SK-N-SH (cell line): ENCODE results near the gene SLC17A7. TPM values are rescaled to one million over a fixed set of nuclear protein-coding genes. Genes with fewer than 3 reads are reported as not detected.

Experiments
- CTCF ChIA-PET: fragments of 300-600, 350-600 bp; formaldehyde crosslinking; extraction: SDS; loops from one replicate; lab custom pipeline; 2021; lab: Yijun Ruan, JAX
- POLR2A ChIA-PET: fragments of 350-600 bp; sonication (Branson Sonifier 250); formaldehyde crosslinking; extraction: SDS; loops from one replicate; lab custom pipeline; 2020; ENCODE audit warnings: antibody characterized with exemption, inconsistent platforms; lab: Yijun Ruan, JAX
- DNase-seq: peaks from one replicate; pipeline ENCODE4 v3.0.0; 2012
- H2AFZ ChIP-seq: fragments of 200-600 bp; sonication (generic); 2 replicates; pipeline ENCODE4 v1.8.1; 2016; ENCODE audit warnings: antibody characterized with exemption, mild to moderate bottlenecking, low read depth
- H3F3A ChIP-seq: fragments of 200-600 bp; sonication (generic); replicated peaks from 2 replicates; pipeline ENCODE3; 2016; ENCODE audit warnings: antibody characterized with exemption, mild to moderate bottlenecking; ENCODE audit not compliant: insufficient read depth
- H3K27ac ChIP-seq, 2 experiments: fragments of 200-500 bp in 1 of 2; fragments of 200-600 bp in 1 of 2; sonication (Bioruptor generic) in 1 of 2; sonication (generic), shearing (Covaris generic) in 1 of 2; 2 replicates each; pipeline versions ENCODE4 v1.5.1 to v1.6.1; 2014 to 2016; ENCODE audit warnings: low read depth in 2 of 2, inconsistent platforms in 1 of 2, low read length in 1 of 2, mild to moderate bottlenecking in 1 of 2, mixed read lengths in 1 of 2
- H3K27me3 ChIP-seq: fragments of 200-600 bp; sonication (generic), shearing (Covaris generic); 2 replicates; pipeline ENCODE4 v1.6.1; 2016; ENCODE audit warnings: mixed run types; ENCODE audit not compliant: insufficient read depth
- H3K36me3 ChIP-seq, 2 experiments: fragments of 200-500 bp in 1 of 2; fragments of 200-600 bp in 1 of 2; sonication (Bioruptor generic) in 1 of 2; sonication (generic) in 1 of 2; replicated peaks in 1 of 2; 2 replicates each; pipeline versions ENCODE3 to v1.5.1; 2014 to 2016; ENCODE audit warnings: low read length in 1 of 2, mild to moderate bottlenecking in 1 of 2; ENCODE audit not compliant: insufficient read depth in 2 of 2, control insufficient read depth in 1 of 2
- H3K4me1 ChIP-seq, 2 experiments: fragments of 200-500 bp in 1 of 2; fragments of 200-600 bp in 1 of 2; sonication (Bioruptor generic) in 1 of 2; sonication (generic), shearing (Covaris generic) in 1 of 2; 2 replicates each; pipeline versions ENCODE4 v1.5.1 to v1.6.1; 2014 to 2016; ENCODE audit warnings: low read depth in 1 of 2, low read length in 1 of 2, mixed run types in 1 of 2; ENCODE audit not compliant: insufficient read depth in 2 of 2, control insufficient read depth in 1 of 2
- H3K4me2 ChIP-seq: fragments of 200-600 bp; sonication (generic), shearing (Covaris generic); 2 replicates; pipeline ENCODE4 v1.6.1; 2017; ENCODE audit warnings: mixed run types
- H3K4me3 ChIP-seq, 2 experiments: fragments of 200-500 bp in 1 of 2; fragments of 200-600 bp in 1 of 2; sonication (Bioruptor generic) in 1 of 2; sonication (generic), shearing (Covaris generic) in 1 of 2; 2 replicates each; pipeline versions ENCODE4 v1.5.1 to v1.8.1; 2014 to 2016; ENCODE audit warnings: low read depth in 2 of 2, inconsistent platforms in 1 of 2, low read length in 1 of 2, mild to moderate bottlenecking in 1 of 2, mixed read lengths in 1 of 2, moderate library complexity in 1 of 2
- H3K79me2 ChIP-seq: fragments of 200-600 bp; sonication (generic); 2 replicates; pipeline ENCODE4 v1.8.1; 2017; ENCODE audit warnings: mild to moderate bottlenecking; ENCODE audit not compliant: insufficient read depth
- H3K9ac ChIP-seq: fragments of 200-600 bp; sonication (generic); 2 replicates; pipeline ENCODE4 v1.6.1; 2017; ENCODE audit warnings: mixed run types
- H3K9me2 ChIP-seq: fragments of 200-600 bp; sonication (generic); 2 replicates; pipeline ENCODE4 v1.6.1; 2017; ENCODE audit warnings: mixed run types
- H3K9me3 ChIP-seq: fragments of 200-600 bp; sonication (generic); 2 replicates; pipeline ENCODE4 v1.6.1; 2017; ENCODE audit warnings: mixed run types, mild to moderate bottlenecking, moderate library complexity
- H4K20me1 ChIP-seq: fragments of 200-600 bp; sonication (generic); 2 replicates; pipeline ENCODE4 v1.6.1; 2017; ENCODE audit warnings: mild to moderate bottlenecking, mixed run types; ENCODE audit not compliant: insufficient read depth
- MEF2A ChIP-seq: IDR thresholded peaks from 2 replicates; pipeline ENCODE4 v1.4.0; 2012; ENCODE audit warnings: low read depth, borderline replicate concordance
- SMC3 ChIP-seq: IDR thresholded peaks from 2 replicates; pipeline ENCODE4 v1.6.1; 2012; ENCODE audit warnings: low read depth, low read length, improper control_type of control experiment
- WGBS: methylation state at CpG from one replicate; pipeline ENCODE4 v1.1.6; 2017; ENCODE audit warnings: low lambda C conversion rate; 5-methylcytosine and 5-hydroxymethylcytosine counted together
- polyA plus RNA-seq, 3 experiments: library from polyadenylated mRNA; depleted of rRNA; stranded (reverse); fragments of >200 nt; gene quantifications; 2 replicates each; pipeline ENCODE4 v1.2.3, GENCODE V29; 2012
- small RNA-seq, 7 experiments: library from RNA; depleted of rRNA; stranded (forward); fragments of <200 nt; gene quantifications; one replicate each; pipeline ENCODE3, GENCODE V24; 2012
- TF ChIP-seq, protein P1 (sequence below): fragments of 200-600 bp; sonication (generic); IDR thresholded peaks from 2 replicates; pipeline ENCODE4 v1.6.1; 2017; ENCODE audit warnings: antibody characterized with exemption, mild to moderate bottlenecking, moderate library complexity

The SLC17A7 gene
- polyA plus RNA-seq, 1 of the 3 experiments (the other 2 are of a cell fraction), result 0.59 TPM

- TF ChIP-seq, protein P1, sequence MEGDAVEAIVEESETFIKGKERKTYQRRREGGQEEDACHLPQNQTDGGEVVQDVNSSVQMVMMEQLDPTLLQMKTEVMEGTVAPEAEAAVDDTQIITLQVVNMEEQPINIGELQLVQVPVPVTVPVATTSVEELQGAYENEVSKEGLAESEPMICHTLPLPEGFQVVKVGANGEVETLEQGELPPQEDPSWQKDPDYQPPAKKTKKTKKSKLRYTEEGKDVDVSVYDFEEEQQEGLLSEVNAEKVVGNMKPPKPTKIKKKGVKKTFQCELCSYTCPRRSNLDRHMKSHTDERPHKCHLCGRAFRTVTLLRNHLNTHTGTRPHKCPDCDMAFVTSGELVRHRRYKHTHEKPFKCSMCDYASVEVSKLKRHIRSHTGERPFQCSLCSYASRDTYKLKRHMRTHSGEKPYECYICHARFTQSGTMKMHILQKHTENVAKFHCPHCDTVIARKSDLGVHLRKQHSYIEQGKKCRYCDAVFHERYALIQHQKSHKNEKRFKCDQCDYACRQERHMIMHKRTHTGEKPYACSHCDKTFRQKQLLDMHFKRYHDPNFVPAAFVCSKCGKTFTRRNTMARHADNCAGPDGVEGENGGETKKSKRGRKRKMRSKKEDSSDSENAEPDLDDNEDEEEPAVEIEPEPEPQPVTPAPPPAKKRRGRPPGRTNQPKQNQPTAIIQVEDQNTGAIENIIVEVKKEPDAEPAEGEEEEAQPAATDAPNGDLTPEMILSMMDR, result no peak
- TF ChIP-seq, all 33 proteins: peak for 0
Observed at GRCh38 chr19:49382639-49383038, 58.7 kb downstream of the SLC17A7 start (continued).

DNA sequence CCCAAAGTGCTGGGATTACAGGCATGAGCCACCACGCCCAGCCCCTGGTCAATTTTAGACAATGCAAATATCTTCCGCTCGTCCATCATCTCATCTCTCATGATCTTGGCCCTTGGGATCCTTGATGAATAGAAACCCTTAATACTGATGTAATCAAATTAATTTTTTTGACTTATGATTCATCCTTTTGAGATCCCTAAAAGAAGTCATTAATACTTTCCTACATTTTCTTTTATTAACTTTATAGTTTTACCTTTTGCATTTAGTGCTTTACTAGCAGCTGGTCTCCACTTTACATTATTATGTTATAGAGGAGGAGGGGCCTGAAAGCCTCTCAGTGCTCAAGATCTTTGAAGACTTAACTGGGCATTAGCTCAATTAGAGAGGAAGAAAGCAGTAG, 60.9 kb downstream of the SLC17A7 start:
- H3K9me3 ChIP-seq, result peaks cover 7% of the 10 kb centered on the region; the same call in 1 of the 2 replicates
- no peaks in the 10 kb centered on the region for H3K9me2 ChIP-seq
- H2AFZ ChIP-seq, result no peak overlapping the region
- no peak for DNase-seq
- CTCF ChIA-PET, result interaction anchor here (3.7 kb wide), 1 partner anchor 11 kb away, joined by 24 read pairs; no protein-coding TSS in a partner anchor
- 54% methylated on average over 3 of the region's 3 CpGs for WGBS
- no peak overlapping the region for H3K4me3 ChIP-seq
- no peak for TF ChIP-seq SMC3
- TF ChIP-seq MEF2A, result no peak
- H4K20me1 ChIP-seq, result no peaks in the 10 kb centered on the region
- H3K27me3 ChIP-seq, result peaks cover 13% of the 10 kb centered on the region
- H3K27ac ChIP-seq, result no peak overlapping the region
- H3K4me1 ChIP-seq, result no peaks in the 10 kb centered on the region
- H3K9ac ChIP-seq, result no peak overlapping the region
- no peak overlapping the region for H3K4me2 ChIP-seq
- POLR2A ChIA-PET, result no interaction called here
- no peaks in the 10 kb centered on the region for H3K36me3 ChIP-seq
- H3K79me2 ChIP-seq, result no peaks in the 10 kb centered on the region
- peaks cover 4% of the 10 kb centered on the region for H3F3A ChIP-seq

Small RNAs within 50 kb of the gene (small RNA-seq; reads per million reads assigned to genes)
- 0 reads per million in 7 experiments for gene SNORD32A
- gene SNORD33, result 0 reads per million in 7 experiments
- gene SNORD34, result 0 reads per million in 7 experiments
- gene SNORD35A, result 0 reads per million in 7 experiments

Other genes starting within 250 kb of the SLC17A7 start
- gene SLC6A16, start 116.3 kb downstream of the SLC17A7 start, polyA plus RNA-seq (2012; rRNA removed), result 0.33 and 0.80 TPM in 2 replicates
- not detected in 2 replicates for gene CD37, start 106.1 kb downstream of the SLC17A7 start, polyA plus RNA-seq (2012; rRNA removed)
- 24.7 and 27.9 TPM in 2 replicates for gene TEAD2, start 79.1 kb downstream of the SLC17A7 start, polyA plus RNA-seq (2012; rRNA removed)
- gene DKKL1, start 77.7 kb downstream of the SLC17A7 start, polyA plus RNA-seq (2012; rRNA removed), result 0.36 and 0.47 TPM in 2 replicates
- gene KASH5, start 53.3 kb downstream of the SLC17A7 start, polyA plus RNA-seq (2012; rRNA removed), result 0.03 and 0.20 TPM in 2 replicates
- gene PTH2, start 18.1 kb downstream of the SLC17A7 start, polyA plus RNA-seq (2012; rRNA removed), result not detected in 2 replicates
- gene GFY, start 16.1 kb downstream of the SLC17A7 start, polyA plus RNA-seq (2012; rRNA removed), result not detected in 2 replicates
- 145 and 157 TPM in 2 replicates for gene PIH1D1, start 10.3 kb upstream of the SLC17A7 start, polyA plus RNA-seq (2012; rRNA removed)
- gene ALDH16A1, start 11.7 kb upstream of the SLC17A7 start, polyA plus RNA-seq (2012; rRNA removed), result 13.6 and 15.7 TPM in 2 replicates
- gene FLT3LG, start 32.7 kb upstream of the SLC17A7 start, polyA plus RNA-seq (2012; rRNA removed), result 4.0 and 6.4 TPM in 2 replicates
- gene RPL13A, start 46.1 kb upstream of the SLC17A7 start, polyA plus RNA-seq (2012; rRNA removed), result 2,604 and 2,748 TPM in 2 replicates
- 6,915 and 7,579 TPM in 2 replicates for gene RPS11, start 54.9 kb upstream of the SLC17A7 start, polyA plus RNA-seq (2012; rRNA removed)
- gene FCGRT, start 71.1 kb upstream of the SLC17A7 start, polyA plus RNA-seq (2012; rRNA removed), result 75.3 and 91.4 TPM in 2 replicates
- gene RCN3, start 86.5 kb upstream of the SLC17A7 start, polyA plus RNA-seq (2012; rRNA removed), result 1.4 and 1.8 TPM in 2 replicates
- gene NOSIP, start 139.0 kb upstream of the SLC17A7 start, polyA plus RNA-seq (2012; rRNA removed), result 101 and 128 TPM in 2 replicates
- gene PRRG2, start 139.8 kb upstream of the SLC17A7 start, polyA plus RNA-seq (2012; rRNA removed), result 0.42 and 0.44 TPM in 2 replicates
- gene PRR12, start 149.7 kb upstream of the SLC17A7 start, polyA plus RNA-seq (2012; rRNA removed), result 0.71 and 1.7 TPM in 2 replicates
- 113 and 141 TPM in 2 replicates for gene RRAS, start 198.6 kb upstream of the SLC17A7 start, polyA plus RNA-seq (2012; rRNA removed)
- 5.5 and 9.5 TPM in 2 replicates for gene SCAF1, start 200.7 kb upstream of the SLC17A7 start, polyA plus RNA-seq (2012; rRNA removed)
- gene IRF3, start 224.3 kb upstream of the SLC17A7 start, polyA plus RNA-seq (2012; rRNA removed), result 85.9 and 112 TPM in 2 replicates
- gene BCL2L12, start 224.4 kb upstream of the SLC17A7 start, polyA plus RNA-seq (2012; rRNA removed), result 20.3 and 27.9 TPM in 2 replicates
- 774 and 789 TPM in 2 replicates for gene PRMT1, start 235.7 kb upstream of the SLC17A7 start, polyA plus RNA-seq (2012; rRNA removed)
- 1.3 TPM in 2 replicates for gene ADM5, start 248.1 kb upstream of the SLC17A7 start, polyA plus RNA-seq (2012; rRNA removed)
- 118 and 139 TPM in 2 replicates for gene CPT1C, start 249.6 kb upstream of the SLC17A7 start, polyA plus RNA-seq (2012; rRNA removed)